GM13977 (cell line): ENCODE data around the gene CDADC1.

ENCODE experiments used
- DNase-seq: peaks from one replicate; pipeline ENCODE4 v3.0.0; 2012; ENCODE audit warnings: low spot score
- CTCF ChIP-seq: IDR thresholded peaks from 2 replicates; pipeline ENCODE4 v1.5.1; 2012; ENCODE audit warnings: mild to moderate bottlenecking, control low read depth; ENCODE audit not compliant: insufficient read depth; ENCODE audit errors: extremely low read depth, missing control alignments
- in situ Hi-C: fragments of 300-500 bp; cut with MboI; formaldehyde crosslinking; loops from one replicate; pipeline ENCODE4 v1.12.0; 2022; ENCODE audit warnings: low sequenced_read_pairs, low pct_unique_long_range_greater_than_20kb, mixed read lengths, inconsistent platforms; ENCODE audit not compliant: unreplicated experiment

Gene CDADC1

DNA sequence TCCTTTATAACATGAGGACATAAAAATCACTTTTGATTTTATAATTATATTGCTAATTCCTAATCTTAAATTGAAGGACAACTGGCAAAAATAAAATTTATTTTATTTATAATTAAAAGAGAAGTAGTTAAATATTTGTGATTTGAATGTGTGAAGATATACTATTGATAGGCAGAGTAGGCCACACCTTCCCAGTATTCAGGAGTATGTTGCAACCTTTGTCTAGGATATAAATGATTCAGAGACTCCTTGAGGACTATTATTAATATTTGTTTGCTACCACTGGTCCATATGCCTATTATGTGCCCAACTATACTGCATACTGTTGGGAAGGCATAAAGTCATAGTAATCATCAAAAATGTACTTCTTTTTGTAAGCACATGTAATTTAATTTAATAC, 94.2 kb downstream of the CDADC1 start:
- in situ Hi-C loops, result no loop called here
- TF ChIP-seq CTCF, result no peak
- no peak for DNase-seq

GRCh38 chr13:49342454-49342853, 94.7 kb downstream of the CDADC1 start:
- no peak for DNase-seq
- no peak for TF ChIP-seq CTCF
- in situ Hi-C loops, result no loop called here
